HEK293 (cell line): ENCODE results near the gene WDR77.

ENCODE experiments used
- ATF2 ChIP-seq: fragments of 450-650 bp; formaldehyde crosslinking; IDR thresholded peaks from 2 replicates; pipeline ENCODE4 v1.5.1; 2016; ENCODE audit warnings: missing biosample characterization, missing genetic modification characterization, low read depth
- PATZ1 ChIP-seq: fragments of 450-650 bp; formaldehyde crosslinking; IDR thresholded peaks from 2 replicates; pipeline ENCODE4 v1.5.1; 2016; ENCODE audit warnings: missing biosample characterization, missing genetic modification characterization
- ZBTB10 ChIP-seq: fragments of 450-650 bp; formaldehyde crosslinking; IDR thresholded peaks from 2 replicates; pipeline ENCODE4 v1.5.1; 2016; ENCODE audit warnings: missing biosample characterization, missing genetic modification characterization
- ZFP41 ChIP-seq: fragments of 450-650 bp; formaldehyde crosslinking; IDR thresholded peaks from 2 replicates; pipeline ENCODE4 v1.5.1; 2016; ENCODE audit warnings: missing biosample characterization, missing genetic modification characterization, borderline replicate concordance
- ZNF132 ChIP-seq: fragments of 450-650 bp; formaldehyde crosslinking; IDR thresholded peaks from 2 replicates; pipeline ENCODE4 v1.5.1; 2017; ENCODE audit warnings: missing biosample characterization, missing genetic modification characterization, borderline replicate concordance
- ZNF138 ChIP-seq: fragments of 450-650 bp; formaldehyde crosslinking; IDR thresholded peaks from 2 replicates; pipeline ENCODE4 v1.5.1; 2016; ENCODE audit warnings: missing biosample characterization, missing genetic modification characterization, borderline replicate concordance
- ZNF274 ChIP-seq, 2 experiments: fragments of 200-500 bp in 1 of 2; fragments of 450-650 bp in 1 of 2; sonication (Bioruptor generic) in 1 of 2; formaldehyde crosslinking in 1 of 2; IDR thresholded peaks; 2 replicates each; pipeline versions ENCODE4 v1.5.1 to v1.6.1; 2014 to 2016; ENCODE audit warnings: borderline replicate concordance in 1 of 2, inconsistent platforms in 1 of 2, low read length in 1 of 2, missing biosample characterization in 1 of 2, missing genetic modification characterization in 1 of 2
- ZNF335 ChIP-seq: fragments of 450-650 bp; formaldehyde crosslinking; conservative IDR thresholded peaks from 2 replicates; pipeline ENCODE4 v1.5.1; 2016; ENCODE audit warnings: missing biosample characterization, missing genetic modification characterization
- ZNF670 ChIP-seq: fragments of 450-650 bp; formaldehyde crosslinking; IDR thresholded peaks from 2 replicates; pipeline ENCODE4 v1.5.1; 2016; ENCODE audit warnings: missing biosample characterization, missing genetic modification characterization, low read depth
- ZNF707 ChIP-seq: fragments of 450-650 bp; formaldehyde crosslinking; IDR thresholded peaks from 2 replicates; pipeline ENCODE4 v1.5.1; 2016; ENCODE audit warnings: missing biosample characterization, missing genetic modification characterization
- TF ChIP-seq, protein P1 (sequence below): fragments of 450-650 bp; formaldehyde crosslinking; IDR thresholded peaks from 2 replicates; pipeline ENCODE4 v1.5.1; 2016; ENCODE audit warnings: missing biosample characterization, missing genetic modification characterization
- TF ChIP-seq, protein P2 (sequence below): fragments of 450-650 bp; formaldehyde crosslinking; IDR thresholded peaks from 2 replicates; pipeline ENCODE4 v1.5.1; 2016; ENCODE audit warnings: missing biosample characterization, missing genetic modification characterization

DNA sequence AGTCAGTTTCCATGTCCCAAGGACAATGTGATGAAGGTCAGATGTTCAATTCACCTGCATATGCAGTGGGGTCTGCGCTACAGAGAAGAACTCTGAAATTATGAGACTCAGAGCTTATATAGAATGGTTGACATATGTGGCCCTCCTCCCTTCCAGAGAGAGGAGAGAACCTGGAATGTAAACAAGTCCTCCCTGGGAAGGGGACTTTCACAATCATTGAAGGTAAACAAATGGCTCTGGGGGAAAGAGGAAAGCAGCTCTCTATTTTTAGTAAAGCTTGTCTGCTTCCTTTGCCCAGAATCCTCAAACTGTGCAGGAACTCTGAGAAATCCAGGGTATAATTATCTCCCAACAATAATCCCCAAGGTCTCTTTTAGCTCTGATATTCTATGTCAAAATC is 31.3 kb downstream of the WDR77 start:
- TF ChIP-seq ATF2 (tag by site-specific recombination) (no peak), ZNF335 (tag by site-specific recombination) (no peak), ZNF138 (tag by site-specific recombination) (no peak), ZNF132 (tag by site-specific recombination) (no peak), PATZ1 (tag by site-specific recombination) (no peak), ZFP41 (tag by site-specific recombination) (no peak), ZBTB10 (tag by site-specific recombination) (no peak), ZNF707 (tag by site-specific recombination) (no peak), ZNF274 (IDR thresholded peaks at IDR 0.05; ENCODE audit: low read length) (no peak), ZNF274 (tag by site-specific recombination; IDR thresholded peaks at IDR 0.05; ENCODE audit: borderline replicate concordance) (no peak), ZNF670 (tag by site-specific recombination) (no peak)
- TF ChIP-seq, protein P1, sequence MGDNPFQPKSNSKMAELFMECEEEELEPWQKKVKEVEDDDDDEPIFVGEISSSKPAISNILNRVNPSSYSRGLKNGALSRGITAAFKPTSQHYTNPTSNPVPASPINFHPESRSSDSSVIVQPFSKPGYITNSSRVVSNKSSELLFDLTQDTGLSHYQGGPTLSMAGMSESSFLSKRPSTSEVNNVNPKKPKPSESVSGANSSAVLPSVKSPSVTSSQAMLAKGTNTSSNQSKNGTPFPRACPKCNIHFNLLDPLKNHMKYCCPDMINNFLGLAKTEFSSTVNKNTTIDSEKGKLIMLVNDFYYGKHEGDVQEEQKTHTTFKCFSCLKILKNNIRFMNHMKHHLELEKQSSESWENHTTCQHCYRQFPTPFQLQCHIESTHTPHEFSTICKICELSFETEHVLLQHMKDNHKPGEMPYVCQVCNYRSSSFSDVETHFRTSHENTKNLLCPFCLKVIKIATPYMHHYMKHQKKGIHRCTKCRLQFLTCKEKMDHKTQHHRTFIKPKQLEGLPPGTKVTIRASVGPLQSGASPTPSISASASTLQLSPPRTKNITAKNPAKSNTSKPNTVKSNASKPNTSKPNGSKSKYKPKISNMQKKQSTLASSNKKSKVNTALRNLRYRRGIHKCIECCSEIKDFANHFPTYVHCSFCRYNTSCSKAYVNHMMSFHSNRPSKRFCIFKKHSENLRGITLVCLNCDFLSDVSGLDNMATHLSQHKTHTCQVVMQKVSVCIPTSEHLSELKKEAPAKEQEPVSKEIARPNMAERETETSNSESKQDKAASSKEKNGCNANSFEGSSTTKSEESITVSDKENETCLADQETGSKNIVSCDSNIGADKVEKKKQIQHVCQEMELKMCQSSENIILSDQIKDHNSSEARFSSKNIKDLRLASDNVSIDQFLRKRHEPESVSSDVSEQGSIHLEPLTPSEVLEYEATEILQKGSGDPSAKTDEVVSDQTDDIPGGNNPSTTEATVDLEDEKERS (tag by site-specific recombination) = no peak
- TF ChIP-seq, protein P2, sequence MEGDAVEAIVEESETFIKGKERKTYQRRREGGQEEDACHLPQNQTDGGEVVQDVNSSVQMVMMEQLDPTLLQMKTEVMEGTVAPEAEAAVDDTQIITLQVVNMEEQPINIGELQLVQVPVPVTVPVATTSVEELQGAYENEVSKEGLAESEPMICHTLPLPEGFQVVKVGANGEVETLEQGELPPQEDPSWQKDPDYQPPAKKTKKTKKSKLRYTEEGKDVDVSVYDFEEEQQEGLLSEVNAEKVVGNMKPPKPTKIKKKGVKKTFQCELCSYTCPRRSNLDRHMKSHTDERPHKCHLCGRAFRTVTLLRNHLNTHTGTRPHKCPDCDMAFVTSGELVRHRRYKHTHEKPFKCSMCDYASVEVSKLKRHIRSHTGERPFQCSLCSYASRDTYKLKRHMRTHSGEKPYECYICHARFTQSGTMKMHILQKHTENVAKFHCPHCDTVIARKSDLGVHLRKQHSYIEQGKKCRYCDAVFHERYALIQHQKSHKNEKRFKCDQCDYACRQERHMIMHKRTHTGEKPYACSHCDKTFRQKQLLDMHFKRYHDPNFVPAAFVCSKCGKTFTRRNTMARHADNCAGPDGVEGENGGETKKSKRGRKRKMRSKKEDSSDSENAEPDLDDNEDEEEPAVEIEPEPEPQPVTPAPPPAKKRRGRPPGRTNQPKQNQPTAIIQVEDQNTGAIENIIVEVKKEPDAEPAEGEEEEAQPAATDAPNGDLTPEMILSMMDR = no peak
